Measurements from ENCODE around the gene EFNA5. TPM values are rescaled to one million over a fixed set of nuclear protein-coding genes. Genes with fewer than 3 reads are reported as not detected.
A peak's percentile ranks its signal among the peaks of the same experiment; 100 is the strongest.

The EFNA5 gene
- total RNA-seq, 4 donors from 2014 or later, result 2.8 to 5.7 (median 3.7) TPM

GRCh38 chr5:107532916-107533315, 137.8 kb downstream of the EFNA5 start:
- H3K4me3 ChIP-seq, result no peak overlapping the region
- no peaks in the 10 kb centered on the region for H3K27me3 ChIP-seq
- H3K36me3 ChIP-seq, result no peaks in the 10 kb centered on the region
- DNase-seq (ENCODE audit: extremely low spot score), result peak; percentile 42
- TF ChIP-seq EP300 (IDR thresholded peaks at IDR 0.05), result no peak
- TF ChIP-seq CTCF (IDR thresholded peaks at IDR 0.05), result no peak
- no peak for TF ChIP-seq POLR2AphosphoS5 (IDR thresholded peaks at IDR 0.05)
- TF ChIP-seq POLR2A (IDR thresholded peaks at IDR 0.05; ENCODE audit: low read depth), result no peak
- peaks cover 0 to 5% (median 0%) of the 10 kb centered on the region in 4 donors for H3K4me1 ChIP-seq
- no peak overlapping the region for H3K27ac ChIP-seq (replicated peaks in 1 of 4)
- intact Hi-C loops (cut with DNase I), result no loop called here
- H3K9me3 ChIP-seq, result no peaks in the 10 kb centered on the region
- 93% methylated on average over 7 of the region's 7 CpGs for WGBS

- Histone ChIP-seq H3K4me1 (peaks cover 0 to 5% (median 0%) of the 10 kb centered on the region in 4 donors), H3K27me3 (no peaks in the 10 kb centered on the region), H3K36me3 (no peaks in the 10 kb centered on the region), H3K27ac (replicated peaks in 1 of 4) (no peak overlapping the region), H3K4me3 (no peak overlapping the region), H3K9me3 (no peaks in the 10 kb centered on the region)
- 87% methylated on average over 10 of the region's 10 CpGs for WGBS
- intact Hi-C loops (cut with DNase I), result no loop called here
- no peak for TF ChIP-seq POLR2AphosphoS5 (IDR thresholded peaks at IDR 0.05)
- TF ChIP-seq CTCF (IDR thresholded peaks at IDR 0.05), result no peak
- no peak for TF ChIP-seq POLR2A (IDR thresholded peaks at IDR 0.05; ENCODE audit: low read depth)
- no peak for TF ChIP-seq EP300 (IDR thresholded peaks at IDR 0.05)
- DNase-seq (ENCODE audit: extremely low spot score), result peak; percentile 89
Observed at GRCh38 chr5:107532169-107532878, 138.4 kb downstream of the EFNA5 start.

- no peak for TF ChIP-seq POLR2A (IDR thresholded peaks at IDR 0.05; ENCODE audit: low read depth)
- TF ChIP-seq EP300 (IDR thresholded peaks at IDR 0.05), result no peak
- TF ChIP-seq POLR2AphosphoS5 (IDR thresholded peaks at IDR 0.05), result no peak
- no peak for TF ChIP-seq CTCF (IDR thresholded peaks at IDR 0.05)
- 91% methylated on average over 7 of the region's 7 CpGs for WGBS
- no peak overlapping the region for H3K4me3 ChIP-seq
Observed at GRCh38 chr5:107531308-107531707, 139.4 kb downstream of the EFNA5 start.

GRCh38 chr5:107529618-107530017, 141.1 kb downstream of the EFNA5 start:
- intact Hi-C loops (cut with DNase I), result no loop called here
- DNase-seq (ENCODE audit: extremely low spot score), result no peak
- no peaks in the 10 kb centered on the region for H3K27me3 ChIP-seq
- TF ChIP-seq POLR2AphosphoS5 (IDR thresholded peaks at IDR 0.05), result no peak
- no peak for TF ChIP-seq CTCF (IDR thresholded peaks at IDR 0.05)
- TF ChIP-seq EP300 (IDR thresholded peaks at IDR 0.05), result no peak
- TF ChIP-seq POLR2A (IDR thresholded peaks at IDR 0.05; ENCODE audit: low read depth), result no peak
- H3K36me3 ChIP-seq, result no peaks in the 10 kb centered on the region
- no peak overlapping the region for H3K27ac ChIP-seq (replicated peaks in 1 of 4)
- no peaks in the 10 kb centered on the region for H3K9me3 ChIP-seq
- no peak overlapping the region for H3K4me3 ChIP-seq
- peaks cover 0 to 8% (median 0%) of the 10 kb centered on the region in 4 donors for H3K4me1 ChIP-seq

More at GRCh38 chr5:107531308-107531707, 139.4 kb downstream of the EFNA5 start:
- Histone ChIP-seq H3K4me1 (peaks cover 0 to 7% (median 0%) of the 10 kb centered on the region in 4 donors), H3K27ac (replicated peaks in 1 of 4) (no peak overlapping the region), H3K9me3 (no peaks in the 10 kb centered on the region), H3K27me3 (no peaks in the 10 kb centered on the region), H3K36me3 (no peaks in the 10 kb centered on the region)
- peak; percentile 87 for DNase-seq (ENCODE audit: extremely low spot score)
- intact Hi-C loops (cut with DNase I), result no loop called here
